Kidney capillary endothelial cell (primary cell): ENCODE measurements around the gene NPTX1.

Experiments used
- DNase-seq: peaks from one replicate; pipeline ENCODE4 v3.0.0-alpha.2; 2018; ENCODE audit warnings: low spot score

NPTX1 gene

GRCh38 chr17:80443916-80444643 is 32.3 kb downstream of the NPTX1 start:
- DNase-seq, result no peak

GRCh38 chr17:80443498-80443897 is 32.9 kb downstream of the NPTX1 start:
- no peak for DNase-seq

GRCh38 chr17:80442764-80443163 is 33.6 kb downstream of the NPTX1 start:
- no peak for DNase-seq

- DNase-seq, result no peak
These were observed 34.1 kb downstream of the NPTX1 start for GRCh38 chr17:80442323-80442659.

- DNase-seq, result no peak
These were observed 34.6 kb downstream of the NPTX1 start for GRCh38 chr17:80441598-80442322.

DNA sequence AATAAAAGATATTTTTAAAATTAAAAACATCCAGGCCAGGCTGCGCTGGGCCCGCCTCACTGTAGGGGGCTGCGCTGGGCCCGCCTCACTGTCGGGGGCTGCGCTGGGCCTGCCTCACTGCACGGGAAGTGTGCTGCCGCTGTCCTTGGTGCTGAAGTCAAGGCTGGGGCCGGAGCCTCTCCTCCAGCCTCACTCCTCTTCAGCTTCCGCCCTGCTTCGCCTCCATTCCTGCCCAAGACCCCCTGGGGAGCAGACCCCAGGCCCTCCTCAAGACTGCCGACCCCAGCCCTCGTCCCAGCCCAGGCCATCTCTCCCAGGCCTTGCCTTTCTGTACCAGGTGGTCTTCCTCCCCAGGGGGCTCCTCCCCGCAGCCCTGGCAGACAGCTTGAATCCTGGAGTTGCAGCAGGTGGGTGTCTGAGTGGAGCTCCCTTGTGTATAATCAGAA is 35.3 kb downstream of the NPTX1 start:
- DNase-seq, result peak; percentile 42

- no peak for DNase-seq
These were observed 36.9 kb downstream of the NPTX1 start for GRCh38 chr17:80439499-80439898.

DNA sequence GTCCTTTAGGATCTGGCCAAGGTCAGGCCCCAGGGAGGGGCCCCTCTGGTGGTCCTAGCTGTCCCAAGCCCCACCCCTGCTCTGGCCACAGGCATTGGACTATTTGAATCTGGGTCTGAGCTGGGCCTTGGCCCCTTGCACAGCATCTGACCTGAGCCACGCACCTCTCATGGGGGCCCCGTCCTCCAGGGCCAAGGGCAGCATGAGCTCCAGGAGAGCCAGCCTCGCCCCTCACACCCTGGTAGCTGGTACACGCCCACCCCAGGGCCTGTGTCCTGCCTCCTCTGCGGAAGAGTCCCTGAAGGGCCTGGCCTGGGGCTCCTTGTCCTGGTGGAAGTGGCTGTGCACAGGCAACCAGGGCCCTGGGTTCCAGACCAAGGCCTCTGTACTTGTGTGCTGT is 37.6 kb downstream of the NPTX1 start:
- no peak for DNase-seq

DNA sequence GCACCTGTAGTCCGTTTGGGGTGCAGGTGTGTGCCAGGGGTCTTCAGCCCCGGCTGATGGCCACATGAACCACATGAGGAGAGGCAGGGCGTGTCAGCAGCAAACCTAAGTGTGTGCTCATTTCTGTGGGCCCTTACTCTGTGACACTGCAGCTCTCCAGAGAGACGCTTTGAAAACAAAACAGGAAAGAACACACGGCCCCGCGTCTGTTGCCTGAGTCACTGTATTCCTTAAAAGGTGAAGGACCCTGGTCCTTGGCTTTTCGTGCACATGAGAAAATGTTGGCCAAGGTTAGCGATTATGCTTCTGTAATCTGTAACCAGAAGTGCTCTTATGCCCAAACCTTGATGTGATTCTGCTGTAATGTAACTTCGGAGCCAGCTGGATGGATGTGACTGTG is 38.9 kb downstream of the NPTX1 start:
- no peak for DNase-seq

DNA sequence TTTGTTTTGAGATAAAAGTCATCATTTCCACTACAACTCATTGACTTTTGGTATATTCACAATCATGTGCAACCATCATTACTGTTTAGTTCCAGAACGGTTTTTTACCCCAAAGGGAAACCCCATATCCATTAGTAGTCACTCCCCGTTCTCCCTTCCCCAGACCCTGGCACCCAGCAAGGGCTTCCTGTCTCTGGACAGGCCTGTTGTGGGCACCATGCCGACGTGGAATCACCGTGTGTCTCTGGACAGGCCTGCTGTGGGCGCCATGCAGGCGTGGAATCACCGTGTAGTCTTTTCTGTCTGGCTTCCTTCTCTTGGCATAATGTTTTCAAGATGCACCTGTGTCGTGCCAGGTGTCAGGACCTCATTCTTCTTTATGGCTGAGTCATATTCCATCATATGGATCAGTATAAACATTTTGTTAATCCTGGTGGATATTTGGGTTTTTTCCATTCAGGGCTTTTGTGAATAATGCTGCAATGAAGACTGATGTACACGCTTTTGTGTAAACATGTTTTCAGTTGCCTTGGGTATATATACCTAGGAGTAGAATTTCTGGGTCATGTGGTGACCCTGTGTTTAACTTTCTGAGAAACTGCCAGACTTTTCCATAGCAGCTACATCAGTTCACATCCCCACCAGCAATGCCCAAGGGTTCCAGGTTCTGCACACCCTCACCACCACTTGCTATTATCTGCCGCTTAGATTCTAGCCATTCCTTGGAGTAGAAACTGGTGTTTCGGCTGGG is 42.3 kb downstream of the NPTX1 start:
- no peak for DNase-seq

- DNase-seq, result no peak
These were observed 43.4 kb downstream of the NPTX1 start for GRCh38 chr17:80432961-80433550.

- no peak for DNase-seq
These were observed 44.0 kb downstream of the NPTX1 start for GRCh38 chr17:80432350-80432955.

GRCh38 chr17:80431246-80432195 is 44.9 kb downstream of the NPTX1 start:
- DNase-seq, result no peak

- DNase-seq, result no peak
These were observed 45.8 kb downstream of the NPTX1 start for GRCh38 chr17:80430446-80431245.

DNA sequence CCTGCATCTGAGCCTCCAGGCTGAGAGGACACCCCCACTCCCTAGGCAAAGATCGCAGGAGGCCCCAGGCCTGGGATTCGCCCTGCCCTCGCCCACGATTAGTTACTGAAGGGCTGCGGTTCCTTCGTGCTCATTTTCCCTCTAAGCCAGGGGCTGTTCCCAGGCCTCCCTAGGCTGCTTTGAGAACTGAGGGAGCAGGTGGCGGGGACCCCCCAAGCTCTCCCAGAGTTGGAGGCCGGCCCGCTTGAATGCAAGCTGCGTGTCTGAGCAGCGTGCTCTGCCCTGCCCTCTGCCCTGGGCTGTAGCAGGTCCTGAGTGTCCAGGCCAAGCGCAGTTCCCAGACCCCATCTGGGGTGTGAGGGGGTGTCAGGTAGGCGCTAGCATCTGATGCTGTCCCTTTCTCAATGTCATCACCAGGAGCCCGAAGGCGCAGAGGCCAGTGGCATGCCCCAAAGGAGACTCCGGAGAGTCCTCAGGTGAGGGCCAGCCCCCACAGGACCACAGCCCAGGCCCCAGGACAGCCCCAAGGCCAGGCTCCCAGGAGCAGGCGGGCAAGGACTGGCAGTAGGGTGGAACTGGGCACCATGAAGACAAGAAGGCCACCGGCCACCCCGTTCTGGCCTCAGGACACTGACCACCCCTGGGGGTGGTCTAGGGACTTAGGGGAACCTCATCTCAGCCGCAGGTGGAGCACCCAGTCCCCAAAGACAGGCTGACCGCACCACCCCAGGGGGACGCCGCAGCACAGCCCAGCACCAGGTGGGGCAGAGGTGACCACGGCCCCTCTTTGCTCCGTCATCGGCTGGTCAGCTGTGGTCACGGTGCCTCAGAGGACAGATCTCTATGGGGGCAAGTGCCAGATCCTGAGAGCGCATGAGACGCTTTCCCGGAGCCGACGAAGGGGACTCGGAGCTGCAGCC is 46.8 kb downstream of the NPTX1 start:
- no peak for DNase-seq

DNA sequence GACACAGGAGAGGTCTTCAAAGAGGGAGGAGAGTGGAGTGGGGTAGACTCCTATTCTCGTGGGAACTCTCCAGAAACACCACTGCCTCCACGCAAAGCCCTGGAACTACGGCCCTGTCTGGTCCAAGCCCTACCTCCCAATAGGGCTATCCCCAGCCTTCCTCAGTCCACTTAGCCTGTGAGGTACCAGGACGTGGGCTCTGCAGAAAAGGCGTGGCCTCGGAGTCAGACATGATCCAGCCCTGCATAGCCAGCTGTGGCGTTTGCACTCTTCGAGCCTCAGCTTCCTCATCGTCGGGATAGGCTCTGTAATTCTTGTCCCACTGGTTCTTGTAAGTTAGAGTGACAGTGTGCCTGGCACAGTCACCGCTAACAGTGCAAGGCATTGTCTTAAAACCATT is 47.6 kb downstream of the NPTX1 start:
- DNase-seq, result no peak

- DNase-seq, result no peak
These were observed 48.0 kb downstream of the NPTX1 start for GRCh38 chr17:80428363-80428762.

DNA sequence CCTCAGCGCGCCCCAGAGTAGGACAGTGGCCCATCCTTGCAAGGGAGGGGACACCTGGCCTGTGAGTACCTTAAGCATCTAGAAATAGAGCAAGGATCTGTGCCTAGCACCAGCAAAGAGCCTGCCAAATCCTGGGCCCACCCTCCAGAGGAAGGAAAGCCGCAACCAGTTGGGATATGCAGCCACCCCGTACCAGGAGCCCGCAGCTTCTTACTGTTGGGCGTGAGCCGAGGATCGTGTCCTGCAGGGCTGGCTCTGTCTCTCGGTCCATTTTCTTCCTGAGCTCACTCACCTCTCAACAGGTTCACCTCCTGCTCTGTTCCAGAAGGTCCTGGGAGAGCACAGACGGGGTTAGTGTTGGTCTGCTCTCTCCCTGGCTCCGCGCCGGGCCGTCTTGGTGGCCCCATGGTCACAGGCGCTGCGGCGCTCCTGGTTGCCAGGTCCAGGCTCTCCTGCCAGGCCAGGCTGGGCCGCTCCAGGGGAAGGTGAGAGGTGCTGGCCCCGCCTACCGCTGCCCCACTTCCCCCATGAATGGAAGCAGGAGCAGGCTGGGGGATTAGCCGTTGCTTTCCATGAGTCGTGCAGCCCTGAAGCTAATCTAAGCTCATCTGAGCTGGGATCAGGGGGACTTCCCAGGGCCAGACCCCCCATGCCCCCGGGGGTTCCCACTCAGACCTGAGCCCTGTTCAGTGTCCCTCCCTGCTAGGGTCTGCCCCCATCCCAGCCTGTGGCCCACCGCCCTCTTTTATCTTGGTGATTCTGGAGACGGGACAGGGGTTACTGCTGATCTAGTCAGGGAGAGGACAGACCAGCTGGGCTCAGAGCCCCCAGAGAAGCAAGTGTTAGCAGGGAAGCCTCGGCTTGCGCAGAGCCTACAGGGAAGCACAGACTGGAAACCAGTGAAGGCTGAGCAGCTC is 48.8 kb downstream of the NPTX1 start:
- DNase-seq, result no peak
